HL-60 (cell line): ENCODE measurements around the gene RAB12.

Source experiments
- DNase-seq, 2 experiments: peaks; one replicate each; pipeline ENCODE4 v3.0.0-alpha.2; 2010 to 2020; ENCODE audit warnings: low read depth in 1 of 2, low spot score in 1 of 2
- H3K27ac ChIP-seq: fragments of 250-450 bp; sonication (Bioruptor Pico); replicated peaks from 2 replicates; pipeline ENCODE4 v1.5.1; 2020; ENCODE audit warnings: mild to moderate bottlenecking, moderate library complexity
- H3K27me3 ChIP-seq: fragments of 250-450 bp; sonication (Bioruptor Pico); 2 replicates; pipeline ENCODE4 v1.5.1; 2021; ENCODE audit warnings: mild to moderate bottlenecking, moderate library complexity; ENCODE audit not compliant: insufficient read depth, poor library complexity, severe bottlenecking
- H3K4me3 ChIP-seq: replicated peaks from 2 replicates; pipeline ENCODE4 v1.5.1; 2011; ENCODE audit warnings: mild to moderate bottlenecking, control low read depth, low read length; ENCODE audit not compliant: insufficient read depth
- GABPA ChIP-seq: IDR thresholded peaks from 2 replicates; pipeline ENCODE4 v1.6.1; 2012; ENCODE audit warnings: low read depth
- POLR2AphosphoS5 ChIP-seq: IDR thresholded peaks from 2 replicates; pipeline ENCODE4 v1.6.1; 2012; ENCODE audit warnings: low read depth
- REST ChIP-seq: IDR thresholded peaks from 2 replicates; pipeline ENCODE4 v1.6.1; 2012; ENCODE audit warnings: low read depth; ENCODE audit not compliant: insufficient replicate concordance
- SPI1 ChIP-seq: IDR thresholded peaks from 2 replicates; pipeline ENCODE4 v1.6.1; 2012; ENCODE audit warnings: low read depth, mild to moderate bottlenecking, borderline replicate concordance
- TF ChIP-seq, protein P1 (sequence below): IDR thresholded peaks from one replicate; pipeline ENCODE4 v1.5.1; 2011; ENCODE audit warnings: low read length, control low read depth, inconsistent platforms; ENCODE audit not compliant: insufficient read depth

The RAB12 gene

GRCh38 chr18:8685141-8685913 is 76.1 kb downstream of the RAB12 start:
- TF ChIP-seq, protein P1, sequence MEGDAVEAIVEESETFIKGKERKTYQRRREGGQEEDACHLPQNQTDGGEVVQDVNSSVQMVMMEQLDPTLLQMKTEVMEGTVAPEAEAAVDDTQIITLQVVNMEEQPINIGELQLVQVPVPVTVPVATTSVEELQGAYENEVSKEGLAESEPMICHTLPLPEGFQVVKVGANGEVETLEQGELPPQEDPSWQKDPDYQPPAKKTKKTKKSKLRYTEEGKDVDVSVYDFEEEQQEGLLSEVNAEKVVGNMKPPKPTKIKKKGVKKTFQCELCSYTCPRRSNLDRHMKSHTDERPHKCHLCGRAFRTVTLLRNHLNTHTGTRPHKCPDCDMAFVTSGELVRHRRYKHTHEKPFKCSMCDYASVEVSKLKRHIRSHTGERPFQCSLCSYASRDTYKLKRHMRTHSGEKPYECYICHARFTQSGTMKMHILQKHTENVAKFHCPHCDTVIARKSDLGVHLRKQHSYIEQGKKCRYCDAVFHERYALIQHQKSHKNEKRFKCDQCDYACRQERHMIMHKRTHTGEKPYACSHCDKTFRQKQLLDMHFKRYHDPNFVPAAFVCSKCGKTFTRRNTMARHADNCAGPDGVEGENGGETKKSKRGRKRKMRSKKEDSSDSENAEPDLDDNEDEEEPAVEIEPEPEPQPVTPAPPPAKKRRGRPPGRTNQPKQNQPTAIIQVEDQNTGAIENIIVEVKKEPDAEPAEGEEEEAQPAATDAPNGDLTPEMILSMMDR: no peak
- TF ChIP-seq GABPA (no peak), SPI1 (no peak), POLR2AphosphoS5 (no peak), REST (no peak)
- H3K27me3 ChIP-seq: no peaks in the 10 kb centered on the region
- H3K4me3 ChIP-seq: no peak overlapping the region
- DNase-seq: no peak
- H3K27ac ChIP-seq: no peak overlapping the region

DNA sequence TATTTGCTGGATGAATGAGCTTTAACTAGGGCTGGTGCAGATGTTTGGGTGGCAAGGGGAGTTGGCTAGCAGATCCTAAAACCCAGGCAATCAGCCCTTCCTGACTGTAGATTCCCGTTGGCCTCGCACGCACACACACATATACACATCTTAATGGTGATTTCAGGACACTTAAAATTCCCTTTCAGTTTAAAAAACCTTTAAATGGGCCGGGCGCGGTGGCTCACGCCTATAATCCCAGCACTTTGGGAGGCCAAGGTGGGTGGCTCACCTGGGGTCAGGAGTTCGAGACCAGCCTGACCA is 76.6 kb downstream of the RAB12 start:
- TF ChIP-seq SPI1: no peak
- no peak for DNase-seq
- H3K4me3 ChIP-seq: no peak overlapping the region
- H3K27ac ChIP-seq: no peak overlapping the region
- no peaks in the 10 kb centered on the region for H3K27me3 ChIP-seq

GRCh38 chr18:8686611-8687010 is 77.4 kb downstream of the RAB12 start:
- DNase-seq: no peak
- H3K27ac ChIP-seq: no peak overlapping the region

More at GRCh38 chr18:8686611-8687010, 77.4 kb downstream of the RAB12 start:
- Histone ChIP-seq H3K27me3 (no peaks in the 10 kb centered on the region), H3K4me3 (no peak overlapping the region)
- TF ChIP-seq REST: no peak
- TF ChIP-seq, protein P1: no peak
- TF ChIP-seq GABPA: no peak
- no peak for TF ChIP-seq SPI1
- TF ChIP-seq POLR2AphosphoS5: no peak
